Kidney epithelial cell (primary cell): Measurements from ENCODE around the gene BCAR1. TPM values are rescaled to one million over a fixed set of nuclear protein-coding genes. Genes with fewer than 3 reads are reported as not detected.

Experiments used
- DNase-seq: peaks from one replicate; pipeline ENCODE4 v3.0.0-alpha.2; 2010; ENCODE audit warnings: low read depth
- H3K27me3 ChIP-seq: 2 replicates; pipeline ENCODE4 v1.6.0; 2011; ENCODE audit warnings: low read length; ENCODE audit not compliant: control insufficient read depth, insufficient read depth
- H3K36me3 ChIP-seq: 2 replicates; pipeline ENCODE4 v1.5.1; 2011; ENCODE audit warnings: low read length; ENCODE audit not compliant: control insufficient read depth, insufficient read depth
- H3K4me3 ChIP-seq: 2 replicates; pipeline ENCODE4 v1.5.1; 2011; ENCODE audit warnings: low read depth, mild to moderate bottlenecking, control low read depth, low read length
- CTCF ChIP-seq: IDR thresholded peaks from 2 replicates; pipeline ENCODE4 v1.5.1; 2011; ENCODE audit warnings: mild to moderate bottlenecking, moderate library complexity, low read length, control low read depth, inconsistent platforms; ENCODE audit not compliant: insufficient read depth, poor library complexity, severe bottlenecking
- total RNA-seq: library from RNA; depleted of rRNA; stranded (reverse); fragments of >200 nt; gene quantifications from 2 replicates; pipeline ENCODE4 v1.2.3, GENCODE V29; 2015

BCAR1 gene
- total RNA-seq, 1 donor from 2014 or later = 93.8 TPM

- no peaks in the 10 kb centered on the region for H3K36me3 ChIP-seq
- H3K27me3 ChIP-seq = no peaks in the 10 kb centered on the region
- no peak for TF ChIP-seq CTCF
- DNase-seq = no peak
- H3K4me3 ChIP-seq = no peak overlapping the region
Observed at GRCh38 chr16:75293173-75293572, 41.7 kb upstream of the BCAR1 start.

- TF ChIP-seq CTCF = no peak
- Histone ChIP-seq H3K27me3 (no peaks in the 10 kb centered on the region), H3K4me3 (no peak overlapping the region), H3K36me3 (no peaks in the 10 kb centered on the region)
- DNase-seq = no peak
Observed at GRCh38 chr16:75292691-75293090, 41.3 kb upstream of the BCAR1 start.

GRCh38 chr16:75289189-75289588, 37.8 kb upstream of the BCAR1 start:
- Histone ChIP-seq H3K27me3 (no peaks in the 10 kb centered on the region), H3K4me3 (no peak overlapping the region), H3K36me3 (no peaks in the 10 kb centered on the region)
- TF ChIP-seq CTCF = no peak
- no peak for DNase-seq

- no peak for DNase-seq
- Histone ChIP-seq H3K36me3 (no peaks in the 10 kb centered on the region), H3K4me3 (no peak overlapping the region), H3K27me3 (no peaks in the 10 kb centered on the region)
- TF ChIP-seq CTCF = no peak
Observed at GRCh38 chr16:75288596-75289120, 37.2 kb upstream of the BCAR1 start.

GRCh38 chr16:75288181-75288580, 36.8 kb upstream of the BCAR1 start:
- no peak for TF ChIP-seq CTCF
- Histone ChIP-seq H3K36me3 (no peaks in the 10 kb centered on the region), H3K4me3 (no peak overlapping the region), H3K27me3 (no peaks in the 10 kb centered on the region)
- DNase-seq = no peak

- no peak for TF ChIP-seq CTCF
- no peaks in the 10 kb centered on the region for H3K27me3 ChIP-seq
Observed at GRCh38 chr16:75287708-75288107, 36.3 kb upstream of the BCAR1 start.

More at GRCh38 chr16:75287708-75288107, 36.3 kb upstream of the BCAR1 start:
- H3K4me3 ChIP-seq = no peak overlapping the region
- DNase-seq = no peak
- no peaks in the 10 kb centered on the region for H3K36me3 ChIP-seq
